ENCODE data around the gene CHCHD6. TPM values are rescaled to one million over a fixed set of nuclear protein-coding genes. Genes with fewer than 3 reads are reported as not detected.

Gene CHCHD6
- total RNA-seq, 1 experiment from 2014 or later = 33.0 TPM

- H3K36me3 ChIP-seq (ENCODE audit: low read depth, low read length) = no peaks in the 10 kb centered on the region
These were observed 193.9 kb downstream of the CHCHD6 start for GRCh38 chr3:126897943-126898342.

GRCh38 chr3:126900859-126901540 is 197.0 kb downstream of the CHCHD6 start:
- ATAC-seq = no peak
- no peak overlapping the region for H3K9ac ChIP-seq (ENCODE audit: low read length)
- ChIA-PET POLR2A (ENCODE audit: unreplicated experiment) (no interaction called here), CTCF (no interaction called here)
- no peaks in the 10 kb centered on the region for H3K27me3 ChIP-seq (ENCODE audit: low read length)
- peaks cover 3% of the 10 kb centered on the region; the same call in 1 of the 2 replicates for H3K4me1 ChIP-seq (ENCODE audit: insufficient read depth, low read length)
- H3K9me2 ChIP-seq (replicated peaks; ENCODE audit: low read length) = no peaks in the 10 kb centered on the region
- H3K9me3 ChIP-seq (ENCODE audit: low read length) = no peaks in the 10 kb centered on the region
- no peaks in the 10 kb centered on the region for H3K36me3 ChIP-seq (ENCODE audit: low read depth, low read length)
- no peak overlapping the region for H3K4me2 ChIP-seq (ENCODE audit: low read length)
- intact Hi-C loops (cut with micrococcal nuclease) = no loop called here
- H4K20me1 ChIP-seq (ENCODE audit: low read length) = no peaks in the 10 kb centered on the region
- TF ChIP-seq EZH2 (IDR thresholded peaks at IDR 0.05; ENCODE audit: low read length, unreplicated experiment) (no peak), EZH2phosphoT487 (IDR thresholded peaks at IDR 0.05; ENCODE audit: borderline replicate concordance, low read length) (no peak), CTCF (conservative IDR thresholded peaks at IDR 0.05; ENCODE audit: low read depth, low read length) (no peak)
- no peak overlapping the region for H3K27ac ChIP-seq (ENCODE audit: low read length)
- no TSS peak for BruUV-seq (replicated peaks)
- no peak for DNase-seq
- H3F3A ChIP-seq (ENCODE audit: low read length, unreplicated experiment) = no peaks in the 10 kb centered on the region
- no peak overlapping the region for H3K4me3 ChIP-seq (ENCODE audit: low read length)
- H2AFZ ChIP-seq (ENCODE audit: low read length) = no peak overlapping the region
- H3K79me2 ChIP-seq (ENCODE audit: low read length) = no peaks in the 10 kb centered on the region

More at GRCh38 chr3:126897943-126898342, 193.9 kb downstream of the CHCHD6 start:
- Histone ChIP-seq H3K27me3 (ENCODE audit: low read length) (no peaks in the 10 kb centered on the region), H3K9me2 (replicated peaks; ENCODE audit: low read length) (no peaks in the 10 kb centered on the region), H3F3A (ENCODE audit: low read length, unreplicated experiment) (no peaks in the 10 kb centered on the region), H3K79me2 (ENCODE audit: low read length) (no peaks in the 10 kb centered on the region), H3K9me3 (ENCODE audit: low read length) (no peaks in the 10 kb centered on the region), H4K20me1 (ENCODE audit: low read length) (no peaks in the 10 kb centered on the region), H3K4me1 (ENCODE audit: insufficient read depth, low read length) (peaks cover 22% of the 10 kb centered on the region), H3K9ac (ENCODE audit: low read length) (no peak overlapping the region), H3K27ac (ENCODE audit: low read length) (no peak overlapping the region), H3K4me2 (ENCODE audit: low read length) (no peak overlapping the region), H3K4me3 (ENCODE audit: low read length) (no peak overlapping the region), H2AFZ (ENCODE audit: low read length) (no peak overlapping the region)
- intact Hi-C loops (cut with micrococcal nuclease) = no loop called here
- DNase-seq (no peak), ATAC-seq (no peak)
- TF ChIP-seq CTCF (conservative IDR thresholded peaks at IDR 0.05; ENCODE audit: low read depth, low read length) (no peak), EZH2phosphoT487 (IDR thresholded peaks at IDR 0.05; ENCODE audit: borderline replicate concordance, low read length) (no peak), EZH2 (IDR thresholded peaks at IDR 0.05; ENCODE audit: low read length, unreplicated experiment) (no peak)
- ChIA-PET POLR2A (ENCODE audit: unreplicated experiment) (no interaction called here), CTCF (no interaction called here)
- no TSS peak for BruUV-seq (replicated peaks)

GRCh38 chr3:126901631-126902030 is 197.6 kb downstream of the CHCHD6 start:
- intact Hi-C loops (cut with micrococcal nuclease) = no loop called here

More at GRCh38 chr3:126901631-126902030, 197.6 kb downstream of the CHCHD6 start:
- no peaks in the 10 kb centered on the region for H3K27me3 ChIP-seq (ENCODE audit: low read length)
- no peak overlapping the region for H3K27ac ChIP-seq (ENCODE audit: low read length)
- DNase-seq (no peak), ATAC-seq (no peak)
- no peak overlapping the region for H2AFZ ChIP-seq (ENCODE audit: low read length)
- H4K20me1 ChIP-seq (ENCODE audit: low read length) = no peaks in the 10 kb centered on the region
- H3K9me3 ChIP-seq (ENCODE audit: low read length) = no peaks in the 10 kb centered on the region
- no peaks in the 10 kb centered on the region for H3K9me2 ChIP-seq (replicated peaks; ENCODE audit: low read length)
- H3K36me3 ChIP-seq (ENCODE audit: low read depth, low read length) = no peaks in the 10 kb centered on the region
- H3K4me2 ChIP-seq (ENCODE audit: low read length) = no peak overlapping the region
- H3K9ac ChIP-seq (ENCODE audit: low read length) = no peak overlapping the region
- ChIA-PET POLR2A (ENCODE audit: unreplicated experiment) (no interaction called here), CTCF (no interaction called here)
- H3K4me1 ChIP-seq (ENCODE audit: insufficient read depth, low read length) = no peaks in the 10 kb centered on the region
- no peaks in the 10 kb centered on the region for H3F3A ChIP-seq (ENCODE audit: low read length, unreplicated experiment)
- H3K4me3 ChIP-seq (ENCODE audit: low read length) = no peak overlapping the region
- no peak for TF ChIP-seq EZH2 (IDR thresholded peaks at IDR 0.05; ENCODE audit: low read length, unreplicated experiment)
- no peak for TF ChIP-seq CTCF (conservative IDR thresholded peaks at IDR 0.05; ENCODE audit: low read depth, low read length)
- no peak for TF ChIP-seq EZH2phosphoT487 (IDR thresholded peaks at IDR 0.05; ENCODE audit: borderline replicate concordance, low read length)
- no TSS peak for BruUV-seq (replicated peaks)
- H3K79me2 ChIP-seq (ENCODE audit: low read length) = no peaks in the 10 kb centered on the region

Data from PC-3 (cell line).